ENCODE results near the gene CENPS. TPM values are rescaled to one million over a fixed set of nuclear protein-coding genes. Genes with fewer than 3 reads are reported as not detected.
A peak's percentile ranks its signal among the peaks of the same experiment; 100 is the strongest.

The CENPS gene
- polyA plus RNA-seq (2011; rRNA removed) (19.7 and 25.7 TPM in 2 replicates), polyA plus RNA-seq (2017; fragmentation: RNase III; extraction: RNeasy Plus Mini Kit Qiagen cat#74134 plus additional on column Dnase treatment) (27.0 to 28.7 TPM (median 27.3 TPM) in 3 replicates), polyA minus RNA-seq (2011; rRNA and poly(A)+ RNA removed) (3.1 and 4.8 TPM in 2 replicates)
- 15.7 and 17.7 TPM in 2 replicates for polyA plus RNA-seq (2012; cell fraction: cytosol; rRNA removed)
- polyA plus RNA-seq (2012; cell fraction: nucleus; rRNA removed): 7.2 and 9.6 TPM in 2 replicates

GRCh38 chr1:10430216-10431069 lies at the start of gene CENPS:
Gene CENPS (plus strand): TSS chr1:10430433. CDS start chr1:10430518, 85 bp downstream.
- peak within 1 kb of the TSS; percentile 87 for H3K4me3 ChIP-seq
- ChIA-PET POLR2A (interaction anchor here (0.6 to 1.6 kb wide), 7 partner anchors 13 to 583 kb away, joined by 3 to 7 read pairs (median 5); partner anchors contain the start of gene PGD), CTCF (interaction anchor here (0.7 to 6.6 kb wide), 31 partner anchors 9 to 815 kb away, joined by 3 to 63 read pairs (median 4); partner anchors contain the start of genes CORT, KIF1B and PGD)
- FAIRE-seq (no peak), ATAC-seq (peak; percentile 83 to 86), DNase-seq (ENCODE audit: low read depth in 1 of 2, low spot score in 1 of 2) (peak; percentile 80 to 82)
- H3K4me2 ChIP-seq: peak within 1 kb of the TSS; percentile 94
- 1% methylated on average over 22 of the region's 95 CpGs for WGBS (ENCODE audit: missing lambda C conversion rate)
- H3K4me1 ChIP-seq: peaks cover 18% of the 10 kb centered on the region
- no peaks in the 10 kb centered on the region for H3K9me3 ChIP-seq
- H3K27ac ChIP-seq: peak within 1 kb of the TSS; percentile 87 to 97
- TF ChIP-seq SMC3 (IDR thresholded peaks at IDR 0.05) (peak; percentile 85), EHF (CRISPR knock-in tag; IDR thresholded peaks at IDR 0.05) (no peak), ZNF302 (CRISPR knock-in tag; IDR thresholded peaks at IDR 0.05) (no peak), RARB (CRISPR knock-in tag; IDR thresholded peaks at IDR 0.05) (no peak), ZC3H11A (IDR thresholded peaks at IDR 0.05) (no peak), NPAS2 (CRISPR knock-in tag; IDR thresholded peaks at IDR 0.05; ENCODE audit: borderline replicate concordance) (no peak), POLR2AphosphoS2 (conservative IDR thresholded peaks at IDR 0.05; ENCODE audit: low read length) (no peak), NR3C1 (IDR thresholded peaks at IDR 0.05) (no peak), SREBF2 (IDR thresholded peaks at IDR 0.05) (no peak), HOXA7 (CRISPR knock-in tag; IDR thresholded peaks at IDR 0.05) (no peak), EHMT2 (IDR thresholded peaks at IDR 0.05; ENCODE audit: low read depth) (no peak), HOXB13 (CRISPR knock-in tag; IDR thresholded peaks at IDR 0.05; ENCODE audit: low read depth) (no peak), BHLHE40 (IDR thresholded peaks at IDR 0.05; ENCODE audit: low read depth, low read length) (no peak), RAD21 (conservative IDR thresholded peaks at IDR 0.05 in 1 of 2, IDR thresholded peaks at IDR 0.05 in 1 of 2) (peak; percentile 42 to 62; a peak in 4 of 5 replicates), CHD2 (IDR thresholded peaks at IDR 0.05; ENCODE audit: low read length, partially characterized antibody) (no peak), CHD4 (IDR thresholded peaks at IDR 0.05; ENCODE audit: borderline replicate concordance) (no peak), FOSL2 (IDR thresholded peaks at IDR 0.05) (no peak), FOSL2 (CRISPR knock-in tag; IDR thresholded peaks at IDR 0.05) (no peak), RNF2 (IDR thresholded peaks at IDR 0.05; ENCODE audit: borderline replicate concordance, low read depth) (no peak), HOXB5 (CRISPR knock-in tag; IDR thresholded peaks at IDR 0.05) (no peak), MAX (IDR thresholded peaks at IDR 0.05) (peak; percentile 96), JUNB (IDR thresholded peaks at IDR 0.05) (no peak), ZSCAN20 (CRISPR knock-in tag; IDR thresholded peaks at IDR 0.05) (no peak), CBX8 (IDR thresholded peaks at IDR 0.05) (no peak), JUN (IDR thresholded peaks at IDR 0.05) (peak in 1 of 2 experiments; percentile 82; a peak in 3 of 5 replicates), REST (IDR thresholded peaks at IDR 0.05) (no peak; the same call in 1 of the 2 replicates), MYC (IDR thresholded peaks at IDR 0.05; ENCODE audit: borderline replicate concordance, low read length) (no peak), PHF8 (IDR thresholded peaks at IDR 0.05; ENCODE audit: borderline replicate concordance, low read depth) (0 out of 2 replicates have a peak, but pooled peaks have one; percentile 25)
- TF ChIP-seq, protein P1, sequence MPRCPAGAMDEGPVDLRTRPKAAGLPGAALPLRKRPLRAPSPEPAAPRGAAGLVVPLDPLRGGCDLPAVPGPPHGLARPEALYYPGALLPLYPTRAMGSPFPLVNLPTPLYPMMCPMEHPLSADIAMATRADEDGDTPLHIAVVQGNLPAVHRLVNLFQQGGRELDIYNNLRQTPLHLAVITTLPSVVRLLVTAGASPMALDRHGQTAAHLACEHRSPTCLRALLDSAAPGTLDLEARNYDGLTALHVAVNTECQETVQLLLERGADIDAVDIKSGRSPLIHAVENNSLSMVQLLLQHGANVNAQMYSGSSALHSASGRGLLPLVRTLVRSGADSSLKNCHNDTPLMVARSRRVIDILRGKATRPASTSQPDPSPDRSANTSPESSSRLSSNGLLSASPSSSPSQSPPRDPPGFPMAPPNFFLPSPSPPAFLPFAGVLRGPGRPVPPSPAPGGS (IDR thresholded peaks at IDR 0.05): no peak
- TF ChIP-seq, protein P2, sequence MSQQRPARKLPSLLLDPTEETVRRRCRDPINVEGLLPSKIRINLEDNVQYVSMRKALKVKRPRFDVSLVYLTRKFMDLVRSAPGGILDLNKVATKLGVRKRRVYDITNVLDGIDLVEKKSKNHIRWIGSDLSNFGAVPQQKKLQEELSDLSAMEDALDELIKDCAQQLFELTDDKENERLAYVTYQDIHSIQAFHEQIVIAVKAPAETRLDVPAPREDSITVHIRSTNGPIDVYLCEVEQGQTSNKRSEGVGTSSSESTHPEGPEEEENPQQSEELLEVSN (IDR thresholded peaks at IDR 0.05; ENCODE audit: borderline replicate concordance, low read depth): peak; percentile 99
- TF ChIP-seq, protein P3, sequence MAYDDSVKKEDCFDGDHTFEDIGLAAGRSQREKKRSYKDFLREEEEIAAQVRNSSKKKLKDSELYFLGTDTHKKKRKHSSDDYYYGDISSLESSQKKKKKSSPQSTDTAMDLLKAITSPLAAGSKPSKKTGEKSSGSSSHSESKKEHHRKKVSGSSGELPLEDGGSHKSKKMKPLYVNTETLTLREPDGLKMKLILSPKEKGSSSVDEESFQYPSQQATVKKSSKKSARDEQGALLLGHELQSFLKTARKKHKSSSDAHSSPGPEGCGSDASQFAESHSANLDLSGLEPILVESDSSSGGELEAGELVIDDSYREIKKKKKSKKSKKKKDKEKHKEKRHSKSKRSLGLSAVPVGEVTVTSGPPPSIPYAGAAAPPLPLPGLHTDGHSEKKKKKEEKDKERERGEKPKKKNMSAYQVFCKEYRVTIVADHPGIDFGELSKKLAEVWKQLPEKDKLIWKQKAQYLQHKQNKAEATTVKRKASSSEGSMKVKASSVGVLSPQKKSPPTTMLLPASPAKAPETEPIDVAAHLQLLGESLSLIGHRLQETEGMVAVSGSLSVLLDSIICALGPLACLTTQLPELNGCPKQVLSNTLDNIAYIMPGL (CRISPR knock-in tag; IDR thresholded peaks at IDR 0.05; ENCODE audit: borderline replicate concordance): peak; percentile 23; the same call in 1 of the 2 replicates
- TF ChIP-seq, protein P4, sequence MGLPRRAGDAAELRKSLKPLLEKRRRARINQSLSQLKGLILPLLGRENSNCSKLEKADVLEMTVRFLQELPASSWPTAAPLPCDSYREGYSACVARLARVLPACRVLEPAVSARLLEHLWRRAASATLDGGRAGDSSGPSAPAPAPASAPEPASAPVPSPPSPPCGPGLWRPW (IDR thresholded peaks at IDR 0.05): no peak

Measured in A549 (cell line).